LNCAP (cell line): ENCODE results near the gene AKT1.

ENCODE experiments used
- TF ChIP-seq, protein P1 (sequence below): fragments of 450-650 bp; IDR thresholded peaks from 2 replicates; pipeline ENCODE4 v1.5.1; 2017; ENCODE audit warnings: mild to moderate bottlenecking

AKT1 gene

GRCh38 chr14:104724981-104725771 lies 70.4 kb downstream of the AKT1 start:
- TF ChIP-seq, protein P1, sequence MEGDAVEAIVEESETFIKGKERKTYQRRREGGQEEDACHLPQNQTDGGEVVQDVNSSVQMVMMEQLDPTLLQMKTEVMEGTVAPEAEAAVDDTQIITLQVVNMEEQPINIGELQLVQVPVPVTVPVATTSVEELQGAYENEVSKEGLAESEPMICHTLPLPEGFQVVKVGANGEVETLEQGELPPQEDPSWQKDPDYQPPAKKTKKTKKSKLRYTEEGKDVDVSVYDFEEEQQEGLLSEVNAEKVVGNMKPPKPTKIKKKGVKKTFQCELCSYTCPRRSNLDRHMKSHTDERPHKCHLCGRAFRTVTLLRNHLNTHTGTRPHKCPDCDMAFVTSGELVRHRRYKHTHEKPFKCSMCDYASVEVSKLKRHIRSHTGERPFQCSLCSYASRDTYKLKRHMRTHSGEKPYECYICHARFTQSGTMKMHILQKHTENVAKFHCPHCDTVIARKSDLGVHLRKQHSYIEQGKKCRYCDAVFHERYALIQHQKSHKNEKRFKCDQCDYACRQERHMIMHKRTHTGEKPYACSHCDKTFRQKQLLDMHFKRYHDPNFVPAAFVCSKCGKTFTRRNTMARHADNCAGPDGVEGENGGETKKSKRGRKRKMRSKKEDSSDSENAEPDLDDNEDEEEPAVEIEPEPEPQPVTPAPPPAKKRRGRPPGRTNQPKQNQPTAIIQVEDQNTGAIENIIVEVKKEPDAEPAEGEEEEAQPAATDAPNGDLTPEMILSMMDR, result peak; percentile 23; the same call in 1 of the 2 replicates

DNA sequence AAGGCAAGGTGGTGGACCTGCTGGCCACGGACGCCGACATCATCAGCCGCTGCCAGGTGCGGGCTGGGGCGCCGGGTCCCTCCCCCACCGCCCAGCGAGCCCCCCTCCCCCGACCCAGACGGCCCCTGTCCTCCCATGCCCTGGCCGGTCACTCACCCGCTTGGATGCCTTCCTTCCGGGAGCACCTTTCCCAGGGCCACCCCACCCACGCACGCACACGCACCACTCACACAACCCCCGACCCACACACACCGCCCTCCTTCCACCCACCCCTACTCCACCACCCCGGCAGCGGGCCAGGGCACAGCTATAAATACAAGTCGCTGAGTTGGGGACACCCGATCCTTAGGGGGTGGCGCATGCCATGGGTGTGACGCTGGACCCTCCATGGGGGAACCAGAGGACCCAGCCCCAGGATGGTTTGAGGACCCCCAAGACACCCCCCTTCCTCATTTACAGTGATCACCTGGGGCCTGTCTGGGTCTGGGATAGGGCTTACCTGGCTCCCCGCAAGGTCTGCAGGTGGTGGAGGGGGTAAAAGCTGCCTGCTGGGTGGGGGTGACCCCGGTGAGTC lies 71.1 kb downstream of the AKT1 start:
- TF ChIP-seq, protein P1, result no peak

- TF ChIP-seq, protein P1, result peak; percentile 99
These were observed 71.7 kb downstream of the AKT1 start, which contains the start of gene ADSS1 for GRCh38 chr14:104723651-104724406. Gene ADSS1 (plus strand): TSS chr14:104724229. CDS start chr14:104724271, 42 bp downstream.

GRCh38 chr14:104722938-104723650 lies 72.5 kb downstream of the AKT1 start:
- TF ChIP-seq, protein P1, result no peak

DNA sequence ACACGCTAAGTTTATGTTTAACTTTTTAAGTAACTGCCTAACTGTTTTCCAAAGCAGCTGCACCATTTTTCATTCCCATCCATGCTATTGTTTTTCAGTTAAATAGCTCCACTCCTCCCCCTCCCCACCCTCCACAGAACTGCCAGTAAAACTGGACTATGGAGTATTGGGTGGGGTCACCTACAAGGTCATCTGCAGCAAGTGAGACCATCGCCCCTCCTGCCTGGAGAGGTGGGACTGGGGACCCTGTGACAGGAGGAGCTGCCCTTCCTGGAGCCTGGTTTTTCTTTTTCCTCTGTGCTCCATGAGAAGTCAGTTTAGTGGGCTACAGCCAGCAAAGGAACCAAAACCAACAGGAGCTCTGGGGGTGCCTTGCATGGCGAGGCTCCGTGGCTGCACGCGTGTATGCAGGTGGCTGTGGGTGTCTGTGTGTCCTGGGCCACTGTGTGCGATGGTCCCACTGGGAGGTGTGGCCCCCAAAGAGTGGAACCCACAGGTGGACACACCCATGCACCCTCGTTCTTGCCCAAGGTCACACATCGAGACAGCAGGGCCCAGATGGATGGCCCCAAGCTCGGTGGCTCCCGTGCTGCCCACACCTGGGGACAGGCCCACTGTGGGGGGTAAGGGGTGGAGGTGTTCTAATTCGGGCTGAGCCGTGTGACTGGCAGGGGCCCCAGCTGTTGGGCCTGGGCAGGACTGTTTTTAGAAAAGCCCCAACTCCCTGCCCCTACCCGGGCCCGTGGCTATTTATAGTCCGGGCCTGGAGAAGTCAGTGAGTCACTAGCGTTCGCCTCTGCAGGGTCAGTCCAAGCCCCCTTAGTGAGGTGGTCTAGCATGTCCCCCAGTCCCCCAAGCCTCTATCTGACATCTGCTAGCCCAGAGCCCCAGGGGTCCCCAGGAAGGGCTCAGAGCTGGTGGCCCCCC lies 73.8 kb downstream of the AKT1 start:
- TF ChIP-seq, protein P1, result no peak
